ENCODE data around the gene SLC25A19. TPM values are rescaled to one million over a fixed set of nuclear protein-coding genes. Genes with fewer than 3 reads are reported as not detected.

SLC25A19 gene
- total RNA-seq, 1 donor from 2014 or later: 17.8 TPM

DNA sequence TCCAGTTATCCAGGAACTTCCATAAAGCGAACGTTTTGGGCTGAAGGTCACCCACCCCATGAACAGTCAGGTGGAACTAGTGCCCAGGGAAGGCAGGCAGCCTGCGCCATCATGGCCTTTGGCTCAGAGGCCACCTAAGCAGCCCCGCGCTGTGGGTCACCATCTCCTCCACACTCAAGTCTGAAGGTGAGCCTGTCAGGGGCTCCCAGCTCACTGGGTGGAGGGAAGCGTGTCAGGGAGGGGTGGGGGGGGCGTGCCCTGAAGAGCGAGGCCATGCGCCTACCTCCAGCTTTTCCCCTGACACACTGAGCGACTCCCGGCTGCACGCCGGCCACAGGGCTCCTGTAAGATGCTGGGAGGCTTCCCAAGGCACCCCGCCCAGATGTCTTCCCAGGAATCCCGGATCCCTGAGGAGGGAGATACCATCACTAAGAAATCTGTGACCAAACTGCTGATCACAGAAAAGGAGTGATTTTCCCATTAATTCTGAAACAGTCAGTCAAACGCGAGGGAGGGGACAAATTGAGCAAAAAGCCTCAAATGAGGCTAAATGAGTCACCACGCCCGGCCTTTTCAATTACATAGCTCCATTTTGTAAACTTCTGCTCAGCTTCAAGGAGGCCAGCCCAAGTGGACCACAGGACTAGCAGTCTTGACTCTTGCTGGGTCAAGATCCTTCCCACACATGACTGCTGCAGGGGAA is 26.5 kb upstream of the SLC25A19 start:
- H3K27ac Mint-ChIP-seq: no peak overlapping the region
- TF ChIP-seq, protein P1, sequence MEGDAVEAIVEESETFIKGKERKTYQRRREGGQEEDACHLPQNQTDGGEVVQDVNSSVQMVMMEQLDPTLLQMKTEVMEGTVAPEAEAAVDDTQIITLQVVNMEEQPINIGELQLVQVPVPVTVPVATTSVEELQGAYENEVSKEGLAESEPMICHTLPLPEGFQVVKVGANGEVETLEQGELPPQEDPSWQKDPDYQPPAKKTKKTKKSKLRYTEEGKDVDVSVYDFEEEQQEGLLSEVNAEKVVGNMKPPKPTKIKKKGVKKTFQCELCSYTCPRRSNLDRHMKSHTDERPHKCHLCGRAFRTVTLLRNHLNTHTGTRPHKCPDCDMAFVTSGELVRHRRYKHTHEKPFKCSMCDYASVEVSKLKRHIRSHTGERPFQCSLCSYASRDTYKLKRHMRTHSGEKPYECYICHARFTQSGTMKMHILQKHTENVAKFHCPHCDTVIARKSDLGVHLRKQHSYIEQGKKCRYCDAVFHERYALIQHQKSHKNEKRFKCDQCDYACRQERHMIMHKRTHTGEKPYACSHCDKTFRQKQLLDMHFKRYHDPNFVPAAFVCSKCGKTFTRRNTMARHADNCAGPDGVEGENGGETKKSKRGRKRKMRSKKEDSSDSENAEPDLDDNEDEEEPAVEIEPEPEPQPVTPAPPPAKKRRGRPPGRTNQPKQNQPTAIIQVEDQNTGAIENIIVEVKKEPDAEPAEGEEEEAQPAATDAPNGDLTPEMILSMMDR (conservative IDR thresholded peaks at IDR 0.05): no peak
- DNase-seq (ENCODE audit: extremely low spot score, unreplicated experiment): no peak
- H3K4me1 Mint-ChIP-seq (ENCODE audit: unreplicated experiment): no peaks in the 10 kb centered on the region
- no peak overlapping the region for H3K4me3 Mint-ChIP-seq
- H3K36me3 Mint-ChIP-seq: no peaks in the 10 kb centered on the region
- no peaks in the 10 kb centered on the region for H3K9me3 Mint-ChIP-seq
- H3K27me3 Mint-ChIP-seq: no peaks in the 10 kb centered on the region

- Mint-ChIP-seq H3K9me3 (no peaks in the 10 kb centered on the region), H3K27me3 (no peaks in the 10 kb centered on the region), H3K4me1 (ENCODE audit: unreplicated experiment) (peaks cover 6% of the 10 kb centered on the region), H3K36me3 (no peaks in the 10 kb centered on the region), H3K4me3 (no peak overlapping the region), H3K27ac (no peak overlapping the region)
- DNase-seq (ENCODE audit: extremely low spot score, unreplicated experiment): no peak
- TF ChIP-seq, protein P1 (conservative IDR thresholded peaks at IDR 0.05): no peak
Measured at GRCh38 chr17:75313941-75314551, 24.8 kb upstream of the SLC25A19 start.

DNA sequence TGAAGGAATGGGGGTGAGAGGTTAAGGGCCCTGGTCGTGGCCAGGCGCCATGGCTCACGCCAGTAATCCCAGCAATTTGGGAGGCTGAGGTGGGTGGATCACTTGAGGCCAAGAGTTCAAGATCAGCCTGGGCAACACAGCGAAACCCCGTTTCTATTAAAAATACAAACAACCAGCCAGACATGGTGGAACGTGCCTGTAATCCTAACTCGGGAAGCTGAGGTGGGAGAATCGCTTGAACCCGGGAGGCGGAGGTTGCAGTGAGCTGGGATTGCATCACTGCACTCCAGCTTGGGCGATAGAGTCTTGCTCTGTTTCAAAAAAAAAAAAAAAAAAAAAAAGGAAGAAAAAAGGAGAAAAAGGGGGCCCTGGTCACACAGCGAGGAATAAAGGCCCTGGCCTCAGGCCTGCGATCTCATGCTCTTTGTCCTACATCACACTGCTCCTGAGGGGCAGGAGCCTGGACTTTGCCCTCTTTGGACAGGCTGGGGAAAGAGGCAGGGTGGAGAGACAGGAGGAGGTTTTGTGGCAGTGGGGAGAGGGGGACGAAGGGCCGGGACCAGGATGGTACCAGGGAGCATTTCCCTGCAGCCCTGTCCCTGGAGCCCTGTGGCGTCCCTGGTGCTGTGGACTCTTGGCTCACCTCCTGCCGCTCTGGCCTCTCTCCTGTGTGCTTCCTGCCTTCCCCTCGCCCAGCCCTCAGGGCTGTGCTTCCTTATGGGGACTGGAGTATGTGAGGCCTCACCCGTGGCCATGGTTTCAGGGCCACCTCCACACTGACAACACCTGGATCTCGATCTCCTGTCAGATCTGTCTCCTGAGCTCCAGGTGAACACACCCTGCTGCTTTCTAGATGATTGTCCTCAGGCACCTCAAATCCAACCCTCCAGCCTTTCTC is 19.7 kb upstream of the SLC25A19 start:
- Mint-ChIP-seq H3K9me3 (no peaks in the 10 kb centered on the region), H3K27ac (peak overlapping the region; percentile 86), H3K27me3 (no peaks in the 10 kb centered on the region), H3K36me3 (no peaks in the 10 kb centered on the region), H3K4me3 (peak overlapping the region; percentile 38), H3K4me1 (ENCODE audit: unreplicated experiment) (peaks cover 7% of the 10 kb centered on the region)
- no peak for DNase-seq (ENCODE audit: extremely low spot score, unreplicated experiment)
- TF ChIP-seq, protein P1 (conservative IDR thresholded peaks at IDR 0.05): no peak

DNA sequence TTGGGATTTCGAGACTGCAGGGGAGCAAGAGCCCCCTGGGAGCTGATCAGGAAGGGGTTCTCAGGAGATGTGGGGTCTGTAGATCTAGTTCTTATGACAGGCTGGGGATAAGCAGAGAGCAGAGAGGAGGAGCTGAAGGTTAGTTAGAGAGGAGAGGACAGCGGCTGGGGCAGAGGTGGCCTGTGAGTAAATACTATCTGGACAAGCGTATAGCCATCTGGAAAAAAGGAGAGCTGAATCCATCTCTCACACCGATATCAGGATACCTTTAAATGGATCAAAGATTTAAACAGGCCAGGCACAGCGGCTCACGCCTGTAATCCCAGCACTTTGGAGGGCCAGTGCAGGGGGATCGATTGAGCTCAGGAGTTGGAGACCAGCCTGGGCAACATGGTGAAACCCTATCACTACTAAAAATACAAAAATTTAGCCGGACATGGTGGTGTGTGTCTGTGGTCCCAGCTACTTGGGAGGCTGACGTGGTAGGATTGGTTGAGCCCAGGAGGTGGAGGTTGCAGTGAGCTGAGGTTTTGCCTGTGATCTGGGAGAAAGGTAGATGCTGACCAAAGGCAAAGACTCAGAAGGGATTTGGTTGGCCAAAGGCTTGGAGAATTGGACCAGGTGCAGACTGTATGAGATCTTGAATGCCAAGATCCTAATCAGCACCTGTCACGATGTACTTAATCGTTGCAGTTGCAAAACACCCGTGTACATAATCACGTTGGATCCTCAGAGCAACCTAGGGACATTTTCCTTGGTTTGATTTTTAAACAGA is 18.9 kb upstream of the SLC25A19 start:
- H3K4me1 Mint-ChIP-seq (ENCODE audit: unreplicated experiment): peaks cover 7% of the 10 kb centered on the region
- no peak for DNase-seq (ENCODE audit: extremely low spot score, unreplicated experiment)
- TF ChIP-seq, protein P1 (conservative IDR thresholded peaks at IDR 0.05): no peak
- H3K4me3 Mint-ChIP-seq: no peak overlapping the region
- H3K9me3 Mint-ChIP-seq: no peaks in the 10 kb centered on the region
- H3K36me3 Mint-ChIP-seq: no peaks in the 10 kb centered on the region
- peak overlapping the region; percentile 86 for H3K27ac Mint-ChIP-seq
- H3K27me3 Mint-ChIP-seq: no peaks in the 10 kb centered on the region

- TF ChIP-seq, protein P1 (conservative IDR thresholded peaks at IDR 0.05): no peak
- H3K4me1 Mint-ChIP-seq (ENCODE audit: unreplicated experiment): no peaks in the 10 kb centered on the region
- no peaks in the 10 kb centered on the region for H3K36me3 Mint-ChIP-seq
- DNase-seq (ENCODE audit: extremely low spot score, unreplicated experiment): no peak
- H3K27me3 Mint-ChIP-seq: no peaks in the 10 kb centered on the region
- no peaks in the 10 kb centered on the region for H3K9me3 Mint-ChIP-seq
- no peak overlapping the region for H3K4me3 Mint-ChIP-seq
- H3K27ac Mint-ChIP-seq: no peak overlapping the region
Measured at GRCh38 chr17:75301502-75302206, 12.4 kb upstream of the SLC25A19 start.

Measured in type B pancreatic cell (in vitro differentiated cells).